Activated CD8-positive, alpha-beta memory T cell treated with anti-CD3 and anti-CD28 coated beads, Interleukin-2, amount 50 U/mL, for 1 hour (primary cell): ENCODE measurements around the gene SMARCC1.
"Not testable (repeated sequence)": the region's sequence is repeated elsewhere in the genome, so short reads cannot be mapped to it uniquely, and the experiment has no call there.

Experiments used
- DNase-seq: peaks from one replicate; pipeline ENCODE4 v3.0.0-alpha.2; 2020; ENCODE audit errors: extremely low read depth

The SMARCC1 gene

GRCh38 chr3:47766186-47766585 lies 15.5 kb downstream of the SMARCC1 start:
- no peak for DNase-seq

- no peak for DNase-seq
Measured at GRCh38 chr3:47762233-47762632, 19.5 kb downstream of the SMARCC1 start.

- DNase-seq, result no peak
Measured at GRCh38 chr3:47761046-47761445, 20.6 kb downstream of the SMARCC1 start.

GRCh38 chr3:47760207-47760606 lies 21.5 kb downstream of the SMARCC1 start:
- not testable (repeated sequence) for DNase-seq

GRCh38 chr3:47758261-47759025 lies 23.2 kb downstream of the SMARCC1 start:
- DNase-seq, result no peak

GRCh38 chr3:47752716-47753115 lies 29.0 kb downstream of the SMARCC1 start:
- no peak for DNase-seq

GRCh38 chr3:47750811-47751354 lies 30.8 kb downstream of the SMARCC1 start:
- not testable (repeated sequence) for DNase-seq

- DNase-seq, result no peak
Measured at GRCh38 chr3:47747558-47747957, 34.1 kb downstream of the SMARCC1 start.

- DNase-seq, result no peak
Measured at GRCh38 chr3:47746264-47746663, 35.4 kb downstream of the SMARCC1 start.

GRCh38 chr3:47743855-47744254 lies 37.8 kb downstream of the SMARCC1 start:
- no peak for DNase-seq

- not testable (repeated sequence) for DNase-seq
Measured at GRCh38 chr3:47743352-47743751, 38.3 kb downstream of the SMARCC1 start.

- DNase-seq, result no peak
Measured at GRCh38 chr3:47741925-47742324, 39.8 kb downstream of the SMARCC1 start.

GRCh38 chr3:47732143-47732542 lies 49.5 kb downstream of the SMARCC1 start:
- DNase-seq, result no peak

GRCh38 chr3:47731061-47731460 lies 50.6 kb downstream of the SMARCC1 start:
- no peak for DNase-seq

- no peak for DNase-seq
Measured at GRCh38 chr3:47722859-47723258, 58.8 kb downstream of the SMARCC1 start.

GRCh38 chr3:47717448-47717847 lies 64.2 kb downstream of the SMARCC1 start:
- not testable (repeated sequence) for DNase-seq

GRCh38 chr3:47716656-47717055 lies 65.0 kb downstream of the SMARCC1 start:
- no peak for DNase-seq

GRCh38 chr3:47715928-47716327 lies 65.8 kb downstream of the SMARCC1 start:
- no peak for DNase-seq

GRCh38 chr3:47714606-47715005 lies 67.1 kb downstream of the SMARCC1 start:
- DNase-seq, result no peak

GRCh38 chr3:47713655-47714054 lies 68.0 kb downstream of the SMARCC1 start:
- DNase-seq, result no peak

GRCh38 chr3:47712398-47712797 lies 69.3 kb downstream of the SMARCC1 start:
- no peak for DNase-seq

GRCh38 chr3:47711596-47711995 lies 70.1 kb downstream of the SMARCC1 start:
- DNase-seq, result no peak

GRCh38 chr3:47705391-47705790 lies 76.3 kb downstream of the SMARCC1 start:
- no peak for DNase-seq

GRCh38 chr3:47704237-47704612 lies 77.5 kb downstream of the SMARCC1 start:
- no peak for DNase-seq
